Choroid plexus epithelial cell (primary cell): ENCODE measurements around the gene FLT1.
A peak's percentile ranks its signal among the peaks of the same experiment; 100 is the strongest.

ENCODE experiments used
- DNase-seq: peaks from one replicate; pipeline ENCODE4 v3.0.0-alpha.2; 2010; ENCODE audit warnings: low read depth
- H3K4me3 ChIP-seq: 2 replicates; pipeline ENCODE4 v1.5.1; 2011; ENCODE audit warnings: low read depth, mild to moderate bottlenecking, control low read depth, low read length, moderate library complexity
- TF ChIP-seq, protein P1 (sequence below): conservative IDR thresholded peaks from 2 replicates; pipeline ENCODE4 v1.5.1; 2011; ENCODE audit warnings: low read depth, mild to moderate bottlenecking, control low read depth, inconsistent platforms, low read length, moderate library complexity

The FLT1 gene

GRCh38 chr13:28370448-28370847, 124.5 kb downstream of the FLT1 start:
- DNase-seq, result no peak
- TF ChIP-seq, protein P1, sequence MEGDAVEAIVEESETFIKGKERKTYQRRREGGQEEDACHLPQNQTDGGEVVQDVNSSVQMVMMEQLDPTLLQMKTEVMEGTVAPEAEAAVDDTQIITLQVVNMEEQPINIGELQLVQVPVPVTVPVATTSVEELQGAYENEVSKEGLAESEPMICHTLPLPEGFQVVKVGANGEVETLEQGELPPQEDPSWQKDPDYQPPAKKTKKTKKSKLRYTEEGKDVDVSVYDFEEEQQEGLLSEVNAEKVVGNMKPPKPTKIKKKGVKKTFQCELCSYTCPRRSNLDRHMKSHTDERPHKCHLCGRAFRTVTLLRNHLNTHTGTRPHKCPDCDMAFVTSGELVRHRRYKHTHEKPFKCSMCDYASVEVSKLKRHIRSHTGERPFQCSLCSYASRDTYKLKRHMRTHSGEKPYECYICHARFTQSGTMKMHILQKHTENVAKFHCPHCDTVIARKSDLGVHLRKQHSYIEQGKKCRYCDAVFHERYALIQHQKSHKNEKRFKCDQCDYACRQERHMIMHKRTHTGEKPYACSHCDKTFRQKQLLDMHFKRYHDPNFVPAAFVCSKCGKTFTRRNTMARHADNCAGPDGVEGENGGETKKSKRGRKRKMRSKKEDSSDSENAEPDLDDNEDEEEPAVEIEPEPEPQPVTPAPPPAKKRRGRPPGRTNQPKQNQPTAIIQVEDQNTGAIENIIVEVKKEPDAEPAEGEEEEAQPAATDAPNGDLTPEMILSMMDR, result no peak
- H3K4me3 ChIP-seq, result no peak overlapping the region

GRCh38 chr13:28358708-28359107, 136.2 kb downstream of the FLT1 start:
- TF ChIP-seq, protein P1, result no peak
- DNase-seq, result no peak
- no peak overlapping the region for H3K4me3 ChIP-seq

- DNase-seq, result no peak
- TF ChIP-seq, protein P1, result no peak
- no peak overlapping the region for H3K4me3 ChIP-seq
Measured at GRCh38 chr13:28357911-28358433, 137.0 kb downstream of the FLT1 start.

DNA sequence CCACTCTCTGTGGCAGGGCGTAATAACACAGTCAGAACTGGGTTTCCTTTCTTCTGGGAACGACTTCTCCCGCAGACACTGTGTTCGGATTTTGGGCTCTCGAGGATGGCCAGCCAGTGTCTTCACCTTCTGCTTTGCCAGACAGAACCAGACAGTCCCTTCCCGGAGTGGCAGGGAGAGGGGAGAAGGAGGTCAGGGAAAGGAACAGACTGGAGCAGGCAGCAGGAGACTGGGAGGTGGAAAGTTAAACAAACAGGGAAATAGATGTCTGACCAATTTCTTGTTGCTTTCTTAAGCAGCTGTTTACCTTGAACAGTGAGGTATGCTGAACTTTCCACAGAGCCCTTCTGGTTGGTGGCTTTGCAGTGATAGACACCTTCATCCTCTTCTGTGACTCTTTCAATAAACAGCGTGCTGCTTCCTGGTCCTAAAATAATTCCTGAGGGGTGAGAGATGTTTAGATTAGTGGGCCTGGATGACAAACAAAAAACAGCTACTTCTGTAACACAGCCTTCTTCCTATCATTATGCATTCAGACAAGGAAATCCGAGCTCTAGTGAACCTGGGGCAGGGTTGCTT, 137.6 kb downstream of the FLT1 start:
- TF ChIP-seq, protein P1, result no peak
- DNase-seq, result no peak
- H3K4me3 ChIP-seq, result no peak overlapping the region

- H3K4me3 ChIP-seq, result no peak overlapping the region
- DNase-seq, result no peak
- TF ChIP-seq, protein P1, result no peak
Measured at GRCh38 chr13:28356561-28357021, 138.3 kb downstream of the FLT1 start.

DNA sequence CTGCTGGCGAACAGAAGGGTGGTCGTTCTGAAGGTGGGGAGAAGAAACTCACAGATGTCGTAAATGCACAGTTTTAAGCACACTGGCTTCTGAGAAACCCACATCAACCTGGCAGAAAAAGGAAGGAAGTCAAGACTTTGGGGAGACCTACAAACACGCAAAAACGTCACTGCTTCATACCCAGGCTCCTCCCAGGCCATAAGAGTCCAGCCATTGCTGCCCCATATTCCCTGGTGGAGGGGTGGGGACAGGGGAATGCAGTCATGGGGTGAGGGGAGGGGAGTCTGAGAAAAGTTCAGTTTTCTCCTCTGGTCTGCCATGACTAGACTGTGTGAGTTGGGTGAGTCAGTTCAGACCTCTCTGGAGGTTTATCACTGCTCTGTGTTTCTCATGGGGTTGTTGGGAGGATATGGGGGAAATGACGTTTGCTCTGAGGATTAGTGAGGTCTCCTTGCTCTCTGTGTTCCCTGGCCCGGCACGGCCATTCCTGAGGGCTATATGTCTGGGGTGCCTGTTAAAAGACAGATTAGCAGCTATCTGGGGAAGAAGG, 139.0 kb downstream of the FLT1 start:
- TF ChIP-seq, protein P1, result no peak
- H3K4me3 ChIP-seq, result no peak overlapping the region
- DNase-seq, result peak; percentile 75
